ENCODE measurements around the gene LMX1B. TPM values are rescaled to one million over a fixed set of nuclear protein-coding genes. Genes with fewer than 3 reads are reported as not detected.

LMX1B gene
- total RNA-seq, 1 experiment from 2014 or later = 2.6 TPM

GRCh38 chr9:126586236-126586635 is 27.5 kb upstream of the LMX1B start:
- Histone ChIP-seq H3K27me3 (ENCODE audit: control insufficient read depth, insufficient read depth, low read length) (no peaks in the 10 kb centered on the region), H3K9me3 (ENCODE audit: control insufficient read depth, insufficient read depth, low read depth, low read length) (no peaks in the 10 kb centered on the region), H3K36me3 (ENCODE audit: control insufficient read depth, insufficient read depth, low read length) (no peaks in the 10 kb centered on the region), H3K27ac (ENCODE audit: low read length) (no peak overlapping the region), H3K4me1 (ENCODE audit: control insufficient read depth, insufficient read depth, low read length) (no peaks in the 10 kb centered on the region), H3K4me3 (ENCODE audit: low read depth in 2 of 2, low read length in 2 of 2) (no peak overlapping the region)
- ChIA-PET CTCF (no interaction called here), POLR2A (no interaction called here)
- ATAC-seq = no peak
- DNase-seq (ENCODE audit: low read depth, low spot score) = no peak
- BruUV-seq (replicated peaks) = no TSS peak
- intact Hi-C loops (cut with micrococcal nuclease; ENCODE audit: unreplicated experiment) = no loop called here
- in situ Hi-C loops (cut with HindIII; ENCODE audit: low pct_unique_long_range_greater_than_20kb, low sequenced_read_pairs) = no loop called here
- TF ChIP-seq SIN3A (IDR thresholded peaks at IDR 0.05; ENCODE audit: borderline replicate concordance, insufficient read depth, low read depth, low read length) (no peak), REST (IDR thresholded peaks at IDR 0.05; ENCODE audit: insufficient read depth in 1 of 2, low read depth in 2 of 2, low read length in 1 of 2) (no peak), CTCF (IDR thresholded peaks at IDR 0.05) (no peak), POLR2AphosphoS5 (IDR thresholded peaks at IDR 0.05; ENCODE audit: low read depth, low read length) (no peak), TCF7L2 (IDR thresholded peaks at IDR 0.05; ENCODE audit: low read depth, low read length) (no peak)

- Histone ChIP-seq H3K9me3 (ENCODE audit: control insufficient read depth, insufficient read depth, low read depth, low read length) (no peaks in the 10 kb centered on the region), H3K4me3 (ENCODE audit: low read depth in 2 of 2, low read length in 2 of 2) (no peak overlapping the region), H3K36me3 (ENCODE audit: control insufficient read depth, insufficient read depth, low read length) (no peaks in the 10 kb centered on the region), H3K4me1 (ENCODE audit: control insufficient read depth, insufficient read depth, low read length) (no peaks in the 10 kb centered on the region), H3K27me3 (ENCODE audit: control insufficient read depth, insufficient read depth, low read length) (no peaks in the 10 kb centered on the region), H3K27ac (ENCODE audit: low read length) (no peak overlapping the region)
- BruUV-seq (replicated peaks) = no TSS peak
- no peak for ATAC-seq
- ChIA-PET CTCF (no interaction called here), POLR2A (no interaction called here)
- no peak for TF ChIP-seq TCF7L2 (IDR thresholded peaks at IDR 0.05; ENCODE audit: low read depth, low read length)
- no peak for TF ChIP-seq CTCF (IDR thresholded peaks at IDR 0.05)
- no peak for TF ChIP-seq SIN3A (IDR thresholded peaks at IDR 0.05; ENCODE audit: borderline replicate concordance, insufficient read depth, low read depth, low read length)
- no peak for TF ChIP-seq REST (IDR thresholded peaks at IDR 0.05; ENCODE audit: insufficient read depth in 1 of 2, low read depth in 2 of 2, low read length in 1 of 2)
- TF ChIP-seq POLR2AphosphoS5 (IDR thresholded peaks at IDR 0.05; ENCODE audit: low read depth, low read length) = no peak
- in situ Hi-C loops (cut with HindIII; ENCODE audit: low pct_unique_long_range_greater_than_20kb, low sequenced_read_pairs) = no loop called here
- intact Hi-C loops (cut with micrococcal nuclease; ENCODE audit: unreplicated experiment) = no loop called here
- no peak for DNase-seq (ENCODE audit: low read depth, low spot score)
Observed at GRCh38 chr9:126587187-126588185, 26.2 kb upstream of the LMX1B start.
